HG03135 (cell line): ENCODE results near the gene MAD1L1.

Experiments used
- ATAC-seq: cut with Tn5 transposase; IDR thresholded peaks from one replicate; pipeline ENCODE4 v1.9.1; 2021; ENCODE audit warnings: mild to moderate bottlenecking, moderate library complexity; ENCODE audit not compliant: unreplicated experiment

The MAD1L1 gene

DNA sequence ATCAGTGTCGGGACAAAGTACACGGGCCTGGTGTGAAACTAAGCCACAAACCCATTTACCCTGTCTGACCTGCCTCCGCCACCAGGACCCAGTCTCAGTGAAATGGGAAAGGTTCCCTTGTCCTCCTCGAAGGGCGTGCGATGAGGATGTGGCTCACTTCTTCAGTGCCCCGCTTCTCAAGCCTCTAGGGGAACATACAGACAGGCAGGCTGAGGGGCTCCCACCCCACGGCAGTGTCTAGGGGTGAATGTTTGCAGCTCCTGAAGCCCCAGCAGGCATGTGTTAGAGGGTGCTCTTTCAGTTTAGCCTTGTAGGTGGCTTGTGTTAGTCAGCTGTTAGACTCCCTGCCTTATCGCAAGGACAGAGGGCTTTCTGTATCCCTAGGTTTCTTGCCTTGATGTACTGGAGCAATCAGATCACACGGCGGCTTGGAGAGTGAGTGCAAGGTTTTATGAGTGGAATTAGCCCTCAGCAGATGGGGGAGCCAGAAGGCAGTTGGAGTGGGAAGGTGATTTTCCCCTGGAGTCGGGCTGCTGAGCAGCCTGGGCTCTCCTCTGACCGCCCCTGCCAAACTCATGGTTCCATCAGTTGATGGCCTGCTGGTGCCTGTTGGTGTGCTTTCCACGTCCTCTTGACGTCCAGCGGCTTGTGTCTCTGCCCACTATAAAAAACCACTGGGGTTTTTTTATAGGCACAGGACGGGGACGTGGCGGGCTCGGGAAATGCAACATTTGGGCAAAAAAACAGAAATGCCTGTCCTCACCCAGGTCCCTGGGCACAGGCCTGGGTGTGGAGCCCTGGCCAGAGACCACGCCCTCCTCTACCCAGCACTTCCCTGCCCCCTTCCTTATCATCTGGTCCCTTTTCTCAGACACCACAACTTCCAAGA, 10.0 kb upstream of the MAD1L1 start:
- peak; percentile 20 for ATAC-seq

DNA sequence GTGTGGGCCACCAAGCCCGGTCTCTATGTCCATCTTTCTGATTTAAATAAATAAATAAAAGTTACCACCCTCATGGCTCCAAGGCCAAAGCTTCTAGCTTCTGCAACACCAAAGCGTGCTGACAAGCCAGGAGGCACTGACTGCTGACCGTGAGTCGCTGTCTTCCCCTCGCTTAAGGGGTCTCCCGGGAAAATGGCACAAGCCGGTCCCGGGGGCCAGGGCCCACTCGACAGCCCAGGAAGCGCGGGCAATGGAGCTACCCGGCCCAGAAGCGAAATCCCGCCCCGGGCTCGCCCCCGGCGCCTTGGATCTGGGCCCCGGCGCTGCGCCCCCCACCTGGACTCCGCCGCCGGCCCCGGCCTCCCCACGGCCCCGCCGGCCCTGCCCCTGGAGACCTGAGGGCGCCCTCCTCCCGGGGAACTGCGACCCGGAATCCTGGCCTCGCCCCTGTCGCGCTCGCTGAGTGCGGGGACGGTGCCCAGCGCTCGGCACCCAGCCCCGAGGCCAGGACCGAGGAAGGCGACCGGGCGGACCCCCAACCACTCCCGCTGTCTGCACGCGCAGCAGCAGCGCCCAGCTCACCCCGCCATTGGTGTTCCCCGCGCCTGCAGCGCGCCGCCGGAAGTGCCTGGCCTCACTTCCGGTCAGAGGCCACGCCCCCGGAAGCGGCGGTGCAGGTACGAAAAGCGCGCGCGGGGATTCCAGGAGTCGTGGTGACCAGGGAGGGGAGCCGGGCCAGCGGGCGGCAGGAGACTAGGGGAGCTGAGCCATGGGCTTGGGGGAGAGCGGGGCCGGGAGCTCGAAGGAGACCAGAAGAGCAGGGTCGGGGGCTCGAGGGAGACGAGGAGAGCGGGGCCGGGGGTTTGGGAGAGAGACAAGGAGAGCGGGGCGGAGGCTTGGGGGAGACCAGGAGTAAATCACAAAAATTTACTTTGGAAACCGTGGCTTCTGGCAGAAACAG, 9.1 kb upstream of the MAD1L1 start, which contains the start of the genes MRM2 and NUDT1:
TSS of gene MRM2 (minus strand) at position 626 of the 961 bp plus-strand sequence. CDS start at position 590, 36 bp downstream.
TSS of gene NUDT1 (plus strand) at position 647 of the 961 bp plus-strand sequence. CDS start 2,349 bp downstream, outside the sequence.
- ATAC-seq, result peak; percentile 62

- ATAC-seq, result no peak
Observed at GRCh38 chr7:2239242-2239641, 6.5 kb upstream of the MAD1L1 start.

- peak; percentile 56 for ATAC-seq
Observed at GRCh38 chr7:2237109-2237602, 4.4 kb upstream of the MAD1L1 start.

DNA sequence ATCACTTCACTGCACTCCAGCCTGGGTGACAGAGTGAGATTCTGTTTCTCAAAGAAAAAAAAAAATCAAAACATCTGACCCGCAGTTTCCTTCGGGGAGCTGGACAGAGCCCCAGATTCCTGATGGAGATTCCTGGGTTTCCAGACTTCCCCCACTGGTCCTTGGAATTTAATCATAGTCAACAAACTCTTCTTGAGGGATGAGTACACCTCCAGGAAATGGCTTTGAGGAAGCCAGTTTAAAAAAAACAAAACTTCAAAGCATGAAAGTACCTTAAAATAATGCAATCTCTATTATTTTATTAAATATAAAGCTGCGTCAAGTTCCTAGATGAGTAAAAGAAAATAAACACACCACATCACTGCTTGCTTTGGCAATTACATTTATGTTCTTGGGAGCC, 1.2 kb upstream of the MAD1L1 start:
- no peak for ATAC-seq

GRCh38 chr7:2231992-2232765, 566 bp downstream of the MAD1L1 start:
- ATAC-seq, result peak; percentile 25

DNA sequence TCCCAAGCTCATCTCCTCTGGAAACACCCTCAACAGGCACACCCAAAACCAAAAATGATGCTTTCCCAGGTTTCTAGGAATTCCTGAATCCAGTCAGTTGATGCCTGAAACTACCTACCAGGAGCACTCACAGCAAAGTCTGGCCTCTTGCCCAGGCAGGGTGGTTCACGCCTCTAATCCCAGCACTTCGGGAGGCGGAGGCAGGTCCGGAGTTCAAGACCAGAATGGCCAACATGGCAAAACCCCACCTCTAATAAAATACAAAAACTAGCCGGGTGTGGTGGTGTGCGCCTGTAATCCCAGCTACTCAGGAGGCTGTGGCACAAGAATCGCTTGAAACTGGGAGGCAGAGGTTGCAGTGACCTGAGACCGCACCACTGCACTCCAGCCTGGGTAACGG, 1.9 kb downstream of the MAD1L1 start:
- ATAC-seq, result no peak

DNA sequence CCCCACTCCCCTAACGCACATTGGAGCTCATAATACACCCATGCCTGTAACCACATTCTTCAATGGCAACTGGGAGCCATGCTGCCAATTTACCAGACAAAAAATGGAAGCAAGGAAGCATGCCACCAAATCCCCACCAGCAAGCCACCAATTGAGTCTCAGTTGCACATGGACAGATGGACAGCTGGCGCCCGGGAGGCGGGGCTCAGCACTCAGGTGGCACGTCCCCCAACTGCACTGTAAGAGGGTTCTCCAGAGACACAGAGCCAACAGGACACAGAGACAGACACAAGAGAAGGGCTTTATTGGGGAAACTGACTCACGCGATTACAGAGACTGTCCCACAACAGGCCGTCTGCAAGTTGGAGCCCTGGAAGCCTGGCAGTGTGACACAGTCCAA, 2.5 kb downstream of the MAD1L1 start:
- no peak for ATAC-seq

DNA sequence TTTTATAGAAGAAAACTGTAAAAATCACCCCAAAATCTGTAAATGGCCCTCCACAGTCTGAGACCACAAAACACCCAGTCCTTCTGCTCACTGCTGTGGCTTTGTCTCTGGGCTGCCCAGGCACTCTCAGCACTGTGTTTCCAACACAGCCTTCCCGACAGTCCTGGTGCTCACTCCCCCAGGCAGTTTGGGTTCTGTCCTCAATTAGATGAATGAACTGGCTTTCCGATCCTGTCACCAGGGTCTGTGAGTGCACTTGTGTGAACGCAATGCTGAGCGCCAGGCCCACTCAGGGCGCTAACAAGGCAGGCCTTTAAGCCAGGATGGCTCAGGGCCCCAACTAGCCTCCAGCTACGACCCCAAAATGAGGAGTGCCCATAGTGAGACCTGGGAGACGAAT, 3.3 kb downstream of the MAD1L1 start:
- ATAC-seq, result no peak

- ATAC-seq, result no peak
Observed at GRCh38 chr7:2228921-2229320, 3.8 kb downstream of the MAD1L1 start.

DNA sequence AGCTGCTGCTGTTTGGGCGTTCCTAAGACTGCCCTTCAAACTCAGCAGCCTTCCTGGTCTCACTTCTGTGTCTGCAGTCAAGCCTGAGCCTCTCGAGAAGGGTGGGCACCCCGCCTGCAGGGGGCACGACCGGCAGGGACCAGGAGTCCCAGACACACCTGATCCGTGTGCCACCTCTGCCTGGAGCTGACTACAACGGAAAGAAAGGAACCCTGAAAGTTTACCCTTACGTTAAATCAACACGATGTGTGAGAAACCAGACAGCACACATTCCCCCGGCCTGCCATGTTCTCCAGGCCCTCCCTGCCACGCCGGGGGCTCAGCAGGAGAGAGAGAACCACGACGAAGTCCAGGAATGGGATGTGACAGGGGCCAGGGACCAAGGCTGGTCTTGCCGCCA, 5.0 kb downstream of the MAD1L1 start:
- ATAC-seq, result no peak

DNA sequence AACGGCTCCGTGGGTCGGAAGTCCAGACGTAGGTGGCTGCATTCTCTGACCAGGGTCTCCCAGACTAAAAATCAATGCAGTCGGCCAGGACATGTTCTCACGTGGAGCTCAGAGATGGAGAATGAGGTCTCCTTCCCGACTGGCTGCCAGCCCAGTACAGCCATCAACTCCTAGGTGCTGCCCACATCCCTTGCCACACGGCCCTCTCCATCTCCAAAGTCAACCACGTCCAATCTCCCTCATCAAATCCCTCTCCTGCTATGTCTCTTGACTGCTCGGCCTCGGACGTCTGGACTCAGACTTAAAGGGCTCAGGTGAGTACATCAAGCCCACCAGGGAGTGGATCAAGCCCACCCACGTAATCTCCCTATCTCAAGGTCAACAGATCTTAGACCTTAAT, 6.9 kb downstream of the MAD1L1 start:
- ATAC-seq, result no peak

DNA sequence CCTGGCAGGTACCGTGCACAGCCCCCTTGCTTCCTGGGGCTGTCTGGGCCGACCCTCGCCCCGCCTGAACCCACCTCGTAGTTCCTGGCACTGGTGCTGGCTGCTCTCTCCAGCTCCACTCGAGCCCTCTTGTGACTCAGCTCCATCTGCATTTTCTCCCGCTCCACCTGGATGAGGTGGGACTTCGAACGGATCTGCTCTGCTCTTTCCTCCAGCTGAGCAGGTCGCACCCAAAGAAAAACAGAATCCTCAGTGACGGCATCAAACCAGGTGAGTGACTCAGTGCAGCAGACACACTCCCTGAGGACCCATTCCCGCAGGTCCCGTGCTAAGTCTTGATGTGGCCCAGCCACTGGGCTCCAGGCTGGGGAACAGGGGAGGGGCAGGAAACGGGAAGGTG, 7.4 kb downstream of the MAD1L1 start:
- no peak for ATAC-seq

DNA sequence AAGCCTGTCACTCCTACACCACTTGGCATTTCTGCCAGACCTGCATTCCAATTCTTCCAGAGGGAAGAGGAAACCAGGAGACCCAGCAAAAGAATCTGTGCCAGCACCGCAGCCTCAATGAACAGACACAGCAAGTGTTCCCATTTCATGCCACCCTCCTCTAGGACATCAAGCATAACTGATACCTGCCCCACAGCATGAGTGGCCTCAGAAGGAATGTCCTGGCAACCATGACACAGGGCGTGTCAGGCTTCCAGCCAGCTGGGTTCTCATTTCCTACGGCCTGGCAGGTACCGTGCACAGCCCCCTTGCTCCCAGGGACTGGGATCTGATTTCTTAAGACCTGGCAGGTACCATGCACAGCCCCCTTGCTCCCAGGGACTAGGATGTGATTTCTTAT, 7.8 kb downstream of the MAD1L1 start:
- ATAC-seq, result no peak

- ATAC-seq, result no peak
Observed at GRCh38 chr7:2224491-2224928, 8.2 kb downstream of the MAD1L1 start.

GRCh38 chr7:2223321-2223720, 9.4 kb downstream of the MAD1L1 start:
- no peak for ATAC-seq

DNA sequence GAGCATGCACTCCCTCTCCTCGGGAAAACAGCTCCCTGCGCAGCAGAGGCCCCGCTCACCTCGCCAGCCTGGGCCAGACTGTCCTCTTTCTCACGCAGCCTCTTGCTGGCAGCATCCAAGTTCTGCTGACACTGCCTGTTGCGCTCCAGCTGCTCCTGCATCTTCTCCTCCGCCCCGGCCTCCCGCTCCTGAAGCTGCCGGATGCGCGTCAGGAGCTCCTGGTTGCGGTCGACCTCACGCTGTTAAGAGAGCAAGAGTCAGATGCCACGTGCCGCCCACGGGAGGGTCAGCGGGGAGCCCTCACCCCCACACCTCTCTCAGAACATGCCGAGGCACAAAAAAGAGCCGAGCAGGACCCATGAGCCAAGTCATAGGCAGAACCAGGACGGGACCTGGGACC, 10.2 kb downstream of the MAD1L1 start:
- ATAC-seq, result no peak

- no peak for ATAC-seq
Observed at GRCh38 chr7:2220954-2221353, 11.8 kb downstream of the MAD1L1 start.

- ATAC-seq, result no peak
Observed at GRCh38 chr7:2220506-2220905, 12.2 kb downstream of the MAD1L1 start.

- ATAC-seq, result no peak
Observed at GRCh38 chr7:2220030-2220429, 12.7 kb downstream of the MAD1L1 start.
